Stimulated activated CD4-positive, alpha-beta T cell treated with anti-CD3 and anti-CD28 coated beads, Interleukin-4, amount 100 ng/mL, for 24 hours (primary cell): ENCODE measurements around the gene NLRP10.
A peak's percentile ranks its signal among the peaks of the same experiment; 100 is the strongest.
"Not testable (repeated sequence)": the region's sequence is repeated elsewhere in the genome, so short reads cannot be mapped to it uniquely, and the experiment has no call there.

Experiments
- DNase-seq: peaks from one replicate; pipeline ENCODE4 v3.0.0-alpha.2; 2020

NLRP10 gene, protein sequence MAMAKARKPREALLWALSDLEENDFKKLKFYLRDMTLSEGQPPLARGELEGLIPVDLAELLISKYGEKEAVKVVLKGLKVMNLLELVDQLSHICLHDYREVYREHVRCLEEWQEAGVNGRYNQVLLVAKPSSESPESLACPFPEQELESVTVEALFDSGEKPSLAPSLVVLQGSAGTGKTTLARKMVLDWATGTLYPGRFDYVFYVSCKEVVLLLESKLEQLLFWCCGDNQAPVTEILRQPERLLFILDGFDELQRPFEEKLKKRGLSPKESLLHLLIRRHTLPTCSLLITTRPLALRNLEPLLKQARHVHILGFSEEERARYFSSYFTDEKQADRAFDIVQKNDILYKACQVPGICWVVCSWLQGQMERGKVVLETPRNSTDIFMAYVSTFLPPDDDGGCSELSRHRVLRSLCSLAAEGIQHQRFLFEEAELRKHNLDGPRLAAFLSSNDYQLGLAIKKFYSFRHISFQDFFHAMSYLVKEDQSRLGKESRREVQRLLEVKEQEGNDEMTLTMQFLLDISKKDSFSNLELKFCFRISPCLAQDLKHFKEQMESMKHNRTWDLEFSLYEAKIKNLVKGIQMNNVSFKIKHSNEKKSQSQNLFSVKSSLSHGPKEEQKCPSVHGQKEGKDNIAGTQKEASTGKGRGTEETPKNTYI

DNA sequence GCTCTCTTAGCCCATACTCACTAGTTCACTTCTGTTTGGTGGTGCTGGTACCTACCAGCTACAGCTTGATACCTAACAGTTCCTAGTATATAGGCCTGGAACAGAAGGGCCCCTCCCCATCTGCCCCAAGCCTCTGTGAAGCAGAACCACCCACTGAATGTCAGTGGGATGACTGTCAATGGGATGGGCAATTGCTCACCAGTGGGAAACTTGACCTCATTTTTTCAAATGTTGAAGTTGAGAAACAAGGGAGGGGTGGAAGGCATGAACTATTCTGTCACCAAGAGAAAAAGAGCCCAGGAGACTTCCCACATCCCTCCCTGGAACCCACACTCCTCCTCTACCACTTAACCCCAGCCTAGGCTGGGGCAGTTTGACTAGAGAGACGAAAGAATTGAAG lies at the start of gene NLRP10:
TSS of gene NLRP10 (minus strand) at position 62 of the 400 bp plus-strand sequence. CDS start 1,952 bp downstream, outside the sequence.
- no peak for DNase-seq

DNA sequence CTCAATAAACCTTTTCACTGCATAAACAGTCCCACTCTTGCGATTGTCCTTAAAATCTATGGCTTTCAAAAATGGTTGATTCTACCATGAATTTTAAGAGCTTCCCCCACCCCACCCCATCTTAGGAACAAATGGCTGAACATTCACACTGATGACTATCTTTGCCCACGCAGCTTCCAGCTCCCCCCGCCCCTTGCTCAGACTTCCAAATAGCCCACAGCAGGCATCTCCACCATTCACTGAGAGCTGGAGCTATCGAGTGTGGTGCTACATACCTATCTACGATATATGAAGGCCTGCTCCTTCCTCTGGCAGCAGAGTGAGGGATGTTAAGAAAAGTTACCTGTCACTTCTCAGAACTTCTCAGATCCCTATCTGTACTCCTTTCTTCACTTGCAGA lies 48.6 kb upstream of the NLRP10 start:
- no peak for DNase-seq

DNA sequence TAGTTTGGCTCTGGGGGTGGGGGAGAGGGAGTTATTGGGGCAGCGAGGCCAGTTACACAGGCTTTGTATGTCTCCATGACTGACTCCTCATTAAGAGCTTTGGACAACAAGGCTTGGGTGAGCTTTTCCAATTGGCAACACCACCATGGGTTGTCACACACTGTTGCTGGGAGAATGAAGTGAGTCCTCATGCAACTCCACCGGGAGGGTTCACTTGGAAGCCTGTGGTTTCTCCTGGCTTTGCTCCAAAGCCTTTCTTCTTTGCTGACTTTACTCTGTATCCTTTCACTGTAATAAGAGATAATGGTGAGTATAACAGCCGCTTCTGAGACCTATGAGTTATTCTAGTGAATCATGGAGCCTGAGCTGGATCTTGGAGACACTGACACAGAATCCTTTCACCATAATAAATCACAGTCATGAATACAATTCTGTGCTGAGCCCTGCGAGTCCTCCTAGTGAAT lies 46.8 kb upstream of the NLRP10 start:
- no peak for DNase-seq

DNA sequence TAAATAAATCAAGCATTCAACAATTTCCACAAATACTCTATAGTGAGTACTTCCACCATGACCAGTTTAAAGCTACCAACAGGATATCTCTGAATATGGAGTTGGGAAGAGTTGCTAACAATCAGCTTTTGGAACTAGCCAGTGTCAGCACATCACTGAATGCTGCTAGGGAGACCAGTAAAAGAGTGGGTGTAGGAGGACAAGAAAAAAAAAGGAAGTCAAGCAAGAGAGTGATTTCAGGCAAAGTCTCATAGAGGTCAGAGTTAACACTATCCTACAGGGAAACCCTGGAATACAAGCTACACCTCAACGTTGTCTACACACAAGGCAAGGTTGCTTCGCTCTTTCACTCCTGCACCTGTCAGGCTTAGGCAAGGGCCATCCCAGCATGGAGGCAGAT lies 46.1 kb upstream of the NLRP10 start:
- no peak for DNase-seq

DNA sequence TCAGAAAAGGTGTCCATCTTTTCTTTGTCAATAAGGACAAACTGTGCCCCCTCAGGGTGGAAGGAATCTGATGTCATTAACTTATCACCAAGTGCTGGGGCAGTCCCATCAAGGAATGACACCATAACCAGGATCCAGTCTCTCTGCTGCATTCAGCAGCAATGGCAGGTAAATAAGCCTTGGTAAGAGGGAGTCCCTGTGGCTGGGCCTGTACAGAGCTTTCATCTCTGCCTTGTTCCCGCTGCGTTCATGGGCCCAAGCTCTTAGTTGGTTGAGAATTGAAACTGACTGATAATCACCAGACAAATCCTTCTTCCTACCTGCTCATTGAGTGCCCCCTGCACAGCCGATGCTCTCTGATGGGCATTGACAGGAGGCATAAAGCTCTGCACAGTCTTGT lies 44.6 kb upstream of the NLRP10 start:
- no peak for DNase-seq

DNA sequence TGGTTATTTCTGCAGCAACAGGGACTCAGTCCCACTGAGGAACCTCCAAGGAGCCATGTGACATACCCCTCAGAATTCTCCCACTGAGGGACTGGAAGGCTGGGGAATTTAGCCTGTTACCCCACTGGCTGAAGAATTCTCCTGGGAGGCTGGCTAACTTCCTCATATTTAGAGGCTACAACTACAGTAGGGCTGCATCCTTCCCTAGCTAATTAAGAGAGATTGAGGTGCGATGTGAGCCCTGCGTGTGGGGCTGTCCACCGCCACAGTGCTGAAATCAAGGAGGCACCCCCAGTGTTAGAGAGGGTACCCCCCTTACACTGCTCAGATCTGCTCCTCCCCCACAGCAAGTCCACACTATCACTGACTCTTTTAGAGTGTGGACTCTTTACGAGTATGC lies 43.0 kb upstream of the NLRP10 start:
- no peak for DNase-seq

DNA sequence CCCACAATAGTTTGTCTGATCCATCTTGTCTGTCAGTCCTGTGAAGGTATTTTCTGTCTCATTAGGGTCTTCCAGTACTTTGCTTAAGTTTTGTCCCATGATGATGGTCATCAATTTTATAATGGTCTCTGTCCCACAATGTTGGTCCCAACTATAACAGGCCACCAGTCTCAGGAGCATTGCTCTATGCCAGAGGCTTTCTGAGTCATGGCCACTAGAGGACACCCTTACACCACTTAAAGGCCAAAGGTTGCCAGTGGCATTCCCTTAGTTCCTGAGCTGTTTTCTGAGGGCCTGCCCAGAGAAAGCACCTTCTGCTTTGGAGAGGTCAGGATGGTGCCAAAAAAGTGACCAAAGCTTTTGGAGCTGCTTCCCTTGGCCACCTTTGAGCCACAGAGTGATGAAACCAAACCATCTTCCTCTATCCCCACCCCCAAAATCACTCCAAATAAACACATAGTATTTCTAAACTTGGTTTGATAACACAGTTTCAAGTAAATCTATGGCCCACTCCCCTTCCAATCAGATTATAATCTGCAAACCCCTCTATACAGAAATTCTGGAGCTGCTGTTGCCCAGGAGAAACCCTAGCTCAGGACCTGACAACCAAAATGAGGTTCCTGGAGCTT lies 41.2 kb upstream of the NLRP10 start:
- peak; percentile 58 for DNase-seq

DNA sequence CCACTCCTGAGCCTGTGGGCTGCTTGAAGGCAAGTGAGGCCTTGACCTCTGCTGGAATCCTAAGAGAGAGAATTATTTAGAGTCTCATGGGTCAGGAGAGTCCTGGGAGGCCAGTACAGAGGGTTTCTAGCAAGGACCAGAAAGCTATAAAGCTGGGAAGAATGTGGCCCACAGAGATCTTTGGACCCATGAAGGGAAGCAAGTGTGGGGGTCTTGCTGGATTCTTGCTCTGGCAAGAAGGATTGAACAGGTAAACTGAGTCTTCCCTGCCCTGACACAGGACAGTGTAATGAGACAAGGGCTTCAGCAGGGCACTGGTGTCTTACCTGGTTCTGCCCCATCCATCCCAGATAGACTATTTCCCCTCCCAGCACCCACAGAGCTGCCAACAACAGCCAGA lies 40.3 kb upstream of the NLRP10 start:
- no peak for DNase-seq

DNA sequence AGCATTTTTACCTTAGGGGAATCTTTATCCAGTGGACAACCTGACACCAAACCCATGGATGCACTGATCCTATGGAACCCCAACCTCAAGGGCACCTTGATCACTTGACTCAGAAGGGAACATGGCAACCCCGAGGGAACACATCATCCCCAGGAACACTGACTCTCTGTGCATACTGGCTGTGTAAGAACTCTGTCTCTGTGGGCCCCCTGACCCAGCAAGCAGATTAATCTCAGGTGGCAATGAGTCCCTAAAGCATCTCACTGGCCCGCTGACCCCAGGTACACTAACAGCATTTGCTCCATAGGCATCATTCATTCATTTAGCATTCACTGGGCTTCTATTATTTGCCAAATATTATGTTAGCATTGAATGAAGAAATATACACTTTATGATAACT lies 38.8 kb upstream of the NLRP10 start:
- DNase-seq: no peak

DNA sequence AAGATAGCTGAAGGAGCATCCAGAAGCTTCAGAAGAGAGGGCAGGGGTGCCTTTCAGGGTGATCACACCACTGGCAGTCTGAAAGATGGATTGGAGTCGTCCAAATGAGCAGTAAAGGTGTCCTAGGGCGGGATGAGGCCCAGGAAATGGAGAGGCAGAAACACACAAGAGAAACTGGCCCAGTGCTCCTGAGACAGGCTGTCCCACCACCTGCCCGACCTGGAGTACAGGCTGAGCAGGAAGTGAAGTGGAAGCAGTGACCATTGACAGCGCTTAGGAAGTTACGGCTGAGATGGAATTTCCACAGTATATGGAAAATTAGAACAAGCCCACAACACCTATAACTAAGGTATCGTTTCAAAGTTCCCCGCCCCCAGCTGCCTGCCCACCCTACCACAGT lies 37.9 kb upstream of the NLRP10 start:
- DNase-seq: no peak

DNA sequence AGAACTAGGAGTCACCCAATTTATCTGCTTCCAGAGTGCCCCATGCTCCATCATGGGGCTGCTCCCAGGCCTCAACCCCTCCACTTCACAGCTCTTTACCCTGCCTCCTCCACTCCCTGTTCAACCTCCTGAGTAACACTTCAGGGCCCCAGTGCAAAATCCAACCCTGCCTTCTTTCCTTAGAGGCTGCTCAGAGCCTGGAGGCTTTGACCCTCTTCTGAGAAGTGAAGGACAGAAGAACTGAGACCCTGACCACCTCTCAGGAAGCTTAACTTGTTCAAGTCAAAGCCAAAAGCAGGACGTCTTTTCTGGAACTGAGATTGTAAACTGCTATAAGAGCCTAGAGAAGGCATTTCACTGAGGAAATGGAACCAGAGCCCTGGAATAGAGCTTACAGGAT lies 37.4 kb upstream of the NLRP10 start:
- DNase-seq: no peak

DNA sequence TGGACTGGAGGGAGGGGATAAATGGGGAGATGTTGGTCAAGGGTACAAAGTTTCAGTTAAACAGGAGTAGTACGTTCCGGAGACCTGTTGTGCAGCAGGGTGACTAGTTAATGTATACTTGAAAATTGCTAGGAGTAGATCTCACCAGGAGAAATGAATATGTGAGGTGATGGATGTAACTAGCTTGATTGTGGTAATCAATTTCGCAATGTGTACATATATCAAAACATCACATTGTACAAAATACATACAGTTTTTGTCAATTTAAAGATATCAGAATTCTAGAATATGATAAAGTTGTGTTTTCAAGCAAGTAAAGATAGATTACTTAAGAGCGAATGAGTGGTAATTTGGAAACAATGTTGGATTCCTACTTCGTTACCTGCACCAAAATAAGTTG lies 35.1 kb upstream of the NLRP10 start:
- no peak for DNase-seq

DNA sequence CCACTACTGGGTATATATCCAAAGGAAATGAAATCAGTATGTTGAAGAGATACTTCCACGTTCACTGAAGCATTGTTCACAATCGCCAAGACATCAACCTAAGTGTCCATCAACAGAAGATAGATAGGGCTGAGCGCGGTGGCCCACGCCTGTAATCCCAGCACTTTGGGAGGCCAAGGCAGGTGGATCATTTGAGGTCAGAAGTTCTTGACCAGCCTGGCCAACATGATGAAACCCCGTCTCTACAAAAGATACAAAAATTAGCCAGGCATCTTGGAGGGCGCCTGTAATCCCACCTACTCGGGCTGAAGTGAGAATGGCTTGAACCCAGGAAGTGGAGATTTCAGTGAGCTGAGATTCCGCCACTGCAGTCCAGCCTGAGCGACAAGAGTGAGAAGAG lies 34.5 kb upstream of the NLRP10 start:
- no peak for DNase-seq

DNA sequence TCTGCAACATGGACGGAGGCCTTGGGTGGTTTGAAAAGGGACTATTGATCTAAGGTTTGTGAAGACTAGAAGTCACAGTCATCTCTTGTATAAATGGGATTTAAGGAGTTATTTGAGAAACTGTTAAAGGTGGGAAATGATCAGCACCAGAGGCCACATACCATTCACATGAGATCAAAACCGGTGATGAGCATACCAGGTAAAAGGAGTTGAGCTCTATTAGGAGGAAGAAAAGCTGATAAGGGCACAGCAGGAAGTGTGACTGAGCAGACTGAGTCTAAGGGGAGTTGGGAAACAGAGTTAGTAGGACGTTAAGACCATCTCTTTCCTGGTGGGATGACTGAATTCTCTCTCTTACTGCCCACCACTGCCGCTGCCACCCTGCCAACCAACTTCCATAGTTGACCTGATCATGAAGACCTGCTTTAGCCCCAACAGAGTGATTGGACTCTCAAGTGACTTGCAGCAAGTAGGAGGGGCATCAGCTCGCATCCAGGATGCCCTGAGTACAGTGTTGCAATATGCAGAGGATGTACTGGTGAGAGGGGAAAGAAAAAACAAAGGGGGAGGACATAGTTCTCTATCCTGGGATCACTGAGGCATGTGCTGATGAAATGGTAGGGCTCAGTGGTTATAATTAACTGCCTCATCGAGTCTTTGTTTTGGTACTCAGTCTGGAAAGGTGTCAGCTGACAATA lies 29.5 kb upstream of the NLRP10 start:
- DNase-seq: no peak

DNA sequence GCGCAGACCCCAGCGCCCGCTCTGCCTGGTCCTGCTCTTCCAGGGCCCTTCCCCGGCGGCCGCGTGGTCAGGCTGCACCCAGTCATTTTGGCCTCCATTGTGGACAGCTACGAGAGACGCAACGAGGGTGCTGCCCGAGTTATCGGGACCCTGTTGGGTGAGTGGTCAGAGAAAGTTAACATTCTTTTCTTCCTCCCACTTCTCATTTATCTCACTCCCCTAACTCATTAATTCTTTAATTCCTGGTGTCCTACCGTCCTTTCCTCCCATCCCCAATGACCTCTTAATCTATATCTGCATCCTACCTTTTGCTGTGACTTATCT lies 22.3 kb upstream of the NLRP10 start:
- DNase-seq: not testable (repeated sequence)

DNA sequence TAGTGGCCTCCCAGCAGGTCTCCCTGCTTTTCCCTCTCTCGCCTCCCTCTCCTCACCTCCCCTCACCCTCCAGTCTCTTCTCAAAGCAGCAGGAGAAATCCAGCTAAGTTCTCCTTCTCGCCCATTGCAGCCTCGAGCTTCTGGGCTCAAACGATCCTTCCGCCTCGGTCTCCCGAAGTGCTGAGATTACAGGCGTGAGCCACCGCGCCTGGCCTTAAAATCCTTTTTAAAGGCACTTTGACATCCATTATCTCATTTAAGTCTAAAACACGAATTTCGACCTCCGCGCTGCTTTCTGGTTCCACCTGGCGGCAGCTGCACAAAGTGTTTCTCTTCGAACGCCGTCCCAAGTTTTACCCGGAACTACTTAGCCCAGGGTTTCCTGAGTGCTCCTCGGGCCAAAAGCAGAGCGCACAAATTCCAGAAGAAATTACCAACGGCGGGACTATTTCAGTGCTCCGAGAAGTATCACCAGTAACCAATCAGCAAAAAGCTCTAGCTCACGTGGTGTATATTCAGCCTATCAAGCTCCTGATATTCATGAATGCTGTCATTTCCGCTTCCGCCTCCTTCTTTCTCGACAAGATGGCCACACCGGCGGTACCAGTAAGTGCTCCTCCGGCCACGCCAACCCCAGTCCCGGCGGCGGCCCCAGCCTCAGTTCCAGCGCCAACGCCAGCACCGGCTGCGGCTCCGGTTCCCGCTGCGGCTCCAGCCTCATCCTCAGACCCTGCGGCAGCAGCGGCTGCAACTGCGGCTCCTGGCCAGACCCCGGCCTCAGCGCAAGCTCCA lies 21.7 kb upstream of the NLRP10 start, which contains the start of gene EIF3F:
TSS of gene EIF3F (plus strand) at position 570 of the 792 bp plus-strand sequence. CDS start at position 586, 16 bp downstream.
- DNase-seq: peak; percentile 94

DNA sequence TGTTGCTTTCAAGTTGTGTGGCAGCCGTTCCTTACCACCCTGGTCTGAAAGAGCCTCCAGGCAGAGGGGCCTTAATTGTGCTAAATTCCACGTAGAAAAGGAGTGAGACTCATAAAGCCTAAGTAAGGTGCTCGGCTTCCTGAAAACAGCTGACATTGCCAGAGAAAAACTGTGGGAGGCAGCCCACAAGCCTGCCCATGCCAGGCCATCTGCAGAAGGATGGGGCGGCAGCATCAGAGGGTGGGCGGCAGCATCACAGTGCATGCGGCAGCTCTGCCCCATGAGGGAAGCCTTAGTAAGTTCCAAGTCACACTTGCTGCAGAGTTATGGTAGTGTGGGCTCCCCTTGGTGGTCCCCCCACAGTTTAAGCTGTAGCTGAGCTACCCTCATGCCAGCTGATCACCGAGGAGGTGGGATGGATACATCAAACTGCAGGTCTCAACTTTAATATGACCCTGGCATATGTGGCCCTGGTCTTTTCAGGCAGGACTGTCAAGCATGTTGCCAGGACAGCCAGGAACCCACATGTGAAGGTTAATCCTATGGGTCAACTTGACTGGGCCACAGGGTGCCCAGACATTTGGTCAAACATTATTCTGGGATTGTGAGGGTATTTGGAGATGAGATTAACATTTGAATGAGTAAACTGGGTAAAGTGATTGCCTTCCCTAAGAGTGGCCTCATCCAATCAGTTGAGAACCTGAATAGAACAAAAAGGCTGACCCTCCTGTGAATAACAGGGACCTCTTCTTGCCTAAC lies 18.8 kb upstream of the NLRP10 start:
- no peak for DNase-seq

DNA sequence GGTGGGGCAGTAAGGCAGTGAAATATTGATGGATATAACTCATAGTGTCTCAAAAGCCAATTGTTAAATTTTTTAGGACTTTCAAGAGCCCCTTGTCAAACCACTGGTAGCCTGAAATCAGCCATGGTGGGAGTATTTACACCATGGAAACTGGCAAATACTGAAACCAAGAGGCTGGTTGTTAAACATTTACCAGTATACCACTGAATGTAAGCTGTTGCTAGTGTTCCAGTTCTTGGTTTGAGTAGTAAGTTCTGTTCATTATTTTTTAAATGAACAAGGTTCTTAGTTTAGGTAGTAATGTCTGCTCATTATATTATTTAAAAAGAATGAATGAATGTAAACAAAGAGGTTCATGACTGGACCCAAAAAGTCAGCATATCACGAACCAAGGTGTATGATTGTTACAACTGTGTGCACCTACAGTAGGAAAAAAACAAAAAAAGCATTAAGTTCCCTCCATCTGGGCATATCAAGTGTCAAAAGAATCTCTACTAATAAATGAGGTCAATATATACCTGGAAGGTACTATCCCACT lies 17.4 kb upstream of the NLRP10 start:
- DNase-seq: no peak

DNA sequence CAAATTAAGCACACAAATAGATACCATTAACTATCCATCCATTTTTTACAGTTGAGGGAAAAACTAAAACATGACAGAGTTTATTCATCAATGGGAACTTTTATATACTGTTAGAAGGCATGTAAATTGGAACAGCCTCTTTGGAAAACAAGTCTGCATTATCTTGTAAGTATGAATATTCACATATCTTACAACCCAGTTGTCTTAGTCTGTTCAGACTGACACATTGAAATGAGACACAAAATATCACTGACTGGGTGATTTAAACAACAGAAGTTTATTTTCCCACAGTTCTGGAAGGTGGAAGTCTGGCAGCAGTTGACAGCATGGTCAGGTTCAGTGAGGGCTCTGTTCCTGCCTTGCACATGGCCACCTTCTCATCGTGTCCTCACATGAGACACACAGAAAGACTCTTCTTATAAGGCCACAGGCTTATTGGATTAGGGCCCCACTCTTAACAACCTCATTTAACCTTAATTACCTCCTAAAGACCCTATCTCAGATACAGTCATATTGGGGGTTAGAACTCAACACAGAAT lies 16.4 kb upstream of the NLRP10 start:
- DNase-seq: no peak

DNA sequence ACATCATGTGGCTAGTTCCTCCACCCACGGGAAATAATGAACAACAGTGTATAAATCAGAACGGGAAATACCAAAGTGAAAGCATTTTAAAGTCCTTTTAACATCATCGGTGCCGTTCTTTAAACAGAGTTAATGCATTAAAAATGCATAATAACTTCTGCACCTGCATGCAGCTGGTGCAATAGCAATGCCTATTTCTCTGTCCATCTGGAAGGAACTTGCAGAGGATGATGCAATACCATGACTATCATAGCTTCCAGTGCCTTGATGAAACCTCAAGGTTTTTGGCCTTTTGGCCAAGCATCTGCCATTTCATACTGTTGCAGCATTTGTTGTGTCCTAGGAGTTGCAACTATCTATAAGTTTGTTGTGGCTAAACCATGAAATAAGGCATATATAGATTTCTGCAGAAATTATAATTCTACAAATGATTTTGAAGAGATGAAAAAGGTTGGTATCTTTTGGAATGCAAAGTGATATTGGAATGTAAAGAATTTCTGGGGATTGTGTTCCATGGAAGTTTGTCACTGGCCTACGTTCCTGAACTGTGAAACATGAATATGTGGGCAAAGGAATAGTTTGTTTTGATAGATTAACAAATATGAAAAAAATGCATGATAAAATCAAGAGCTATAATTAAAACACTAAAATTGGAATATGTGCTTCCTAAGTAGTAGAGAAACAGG lies 12.1 kb upstream of the NLRP10 start:
- no peak for DNase-seq

DNA sequence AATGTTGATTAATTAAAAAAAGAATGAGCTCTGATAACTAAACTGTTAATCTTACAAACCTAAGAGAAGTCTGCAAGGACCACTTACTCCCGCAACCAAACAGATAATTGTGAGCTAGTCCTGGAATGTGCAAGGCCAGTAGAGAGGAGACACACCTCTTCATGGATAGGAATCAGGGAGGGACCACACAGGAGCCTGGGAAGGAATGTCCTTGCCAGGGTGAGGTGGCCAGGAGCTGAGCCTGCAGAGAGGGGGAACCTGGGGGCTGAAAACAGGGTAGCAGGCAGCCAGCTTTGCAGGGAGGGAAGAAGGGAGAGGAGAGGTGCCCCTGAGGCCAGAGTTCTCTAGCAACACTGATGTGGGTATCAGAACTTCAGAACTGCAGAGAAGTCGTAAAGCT lies 9.4 kb upstream of the NLRP10 start:
- no peak for DNase-seq
